ENCODE results near the gene C1orf94. TPM values are rescaled to one million over a fixed set of nuclear protein-coding genes. Genes with fewer than 3 reads are reported as not detected.

C1orf94 gene
- polyA plus RNA-seq, 1 of the 3 experiments (the other 2 are of a cell fraction), result not detected

GRCh38 chr1:34263406-34263805, 86.7 kb downstream of the C1orf94 start (continued):
- TF ChIP-seq REST (IDR thresholded peaks at IDR 0.05; ENCODE audit: low read depth, low read length) (no peak), CHD2 (IDR thresholded peaks at IDR 0.05; ENCODE audit: low read length, partially characterized antibody) (no peak), YY1 (IDR thresholded peaks at IDR 0.05; ENCODE audit: low read depth) (no peak), CTCF (IDR thresholded peaks at IDR 0.05) (no peak), FOSL2 (IDR thresholded peaks at IDR 0.05; ENCODE audit: borderline replicate concordance, low read depth) (no peak), RXRA (IDR thresholded peaks at IDR 0.05; ENCODE audit: borderline replicate concordance, low read depth) (no peak)
- TF ChIP-seq, protein P1, sequence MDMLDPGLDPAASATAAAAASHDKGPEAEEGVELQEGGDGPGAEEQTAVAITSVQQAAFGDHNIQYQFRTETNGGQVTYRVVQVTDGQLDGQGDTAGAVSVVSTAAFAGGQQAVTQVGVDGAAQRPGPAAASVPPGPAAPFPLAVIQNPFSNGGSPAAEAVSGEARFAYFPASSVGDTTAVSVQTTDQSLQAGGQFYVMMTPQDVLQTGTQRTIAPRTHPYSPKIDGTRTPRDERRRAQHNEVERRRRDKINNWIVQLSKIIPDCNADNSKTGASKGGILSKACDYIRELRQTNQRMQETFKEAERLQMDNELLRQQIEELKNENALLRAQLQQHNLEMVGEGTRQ (IDR thresholded peaks at IDR 0.05; ENCODE audit: borderline replicate concordance, low read depth, low read length), result no peak

DNA sequence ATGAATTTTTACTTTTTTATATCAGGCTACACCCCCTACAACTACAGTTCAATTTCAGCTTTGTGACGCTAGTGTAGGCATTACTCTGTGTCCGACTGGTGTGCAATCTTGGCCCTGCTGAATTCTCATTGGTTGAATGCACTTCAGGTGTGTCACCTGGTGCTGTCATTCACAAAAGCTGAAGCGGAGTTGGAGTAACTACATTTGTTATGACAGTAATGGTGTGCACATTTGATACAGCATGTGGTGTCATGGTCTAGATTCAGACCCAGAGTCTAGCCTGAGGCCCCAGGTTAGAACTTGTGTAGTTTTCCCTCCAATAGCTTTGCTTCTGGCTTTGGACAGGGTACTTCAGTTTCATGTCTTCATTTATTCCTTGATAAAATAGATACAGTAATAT, 88.7 kb downstream of the C1orf94 start:
- 23% methylated on average over 3 of the region's 3 CpGs for WGBS (ENCODE audit: low lambda C conversion rate)
- ChIA-PET POLR2A (no interaction called here), CTCF (no interaction called here)

More for the DNA sequence above, 88.7 kb downstream of the C1orf94 start:
- H3K9ac ChIP-seq, result no peak overlapping the region
- no peaks in the 10 kb centered on the region; a peak in 1 of 4 replicates for H3K4me1 ChIP-seq (ENCODE audit: control insufficient read depth in 1 of 2, insufficient read depth in 2 of 2, low read depth in 1 of 2, low read length in 1 of 2)
- H4K20me1 ChIP-seq (ENCODE audit: insufficient read depth), result no peaks in the 10 kb centered on the region
- H3F3A ChIP-seq (replicated peaks; ENCODE audit: insufficient read depth), result no peaks in the 10 kb centered on the region
- H3K36me3 ChIP-seq (replicated peaks in 1 of 2; ENCODE audit: control insufficient read depth in 1 of 2, insufficient read depth in 2 of 2, low read length in 1 of 2), result no peaks in the 10 kb centered on the region
- H3K79me2 ChIP-seq (ENCODE audit: insufficient read depth), result no peaks in the 10 kb centered on the region
- H3K27ac ChIP-seq (ENCODE audit: low read depth in 2 of 2, low read length in 1 of 2), result no peak overlapping the region
- no peak for TF ChIP-seq REST (IDR thresholded peaks at IDR 0.05; ENCODE audit: low read depth, low read length)
- no peak for TF ChIP-seq RXRA (IDR thresholded peaks at IDR 0.05; ENCODE audit: borderline replicate concordance, low read depth)
- TF ChIP-seq, protein P2, sequence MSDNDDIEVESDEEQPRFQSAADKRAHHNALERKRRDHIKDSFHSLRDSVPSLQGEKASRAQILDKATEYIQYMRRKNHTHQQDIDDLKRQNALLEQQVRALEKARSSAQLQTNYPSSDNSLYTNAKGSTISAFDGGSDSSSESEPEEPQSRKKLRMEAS (IDR thresholded peaks at IDR 0.05; ENCODE audit: low read depth), result no peak
- no peak for TF ChIP-seq RCOR1 (IDR thresholded peaks at IDR 0.05; ENCODE audit: low read length)
- TF ChIP-seq EZH2phosphoT487 (IDR thresholded peaks at IDR 0.05; ENCODE audit: borderline replicate concordance, low read depth), result no peak
- TF ChIP-seq NFIC (IDR thresholded peaks at IDR 0.05; ENCODE audit: borderline replicate concordance), result no peak
- no peak for TF ChIP-seq PBX3 (IDR thresholded peaks at IDR 0.05)
- no peak for TF ChIP-seq YY1 (IDR thresholded peaks at IDR 0.05; ENCODE audit: low read depth)
- no peak for TF ChIP-seq RFX5 (IDR thresholded peaks at IDR 0.05; ENCODE audit: low read length)
- no peak for TF ChIP-seq FOSL2 (IDR thresholded peaks at IDR 0.05; ENCODE audit: borderline replicate concordance, low read depth)
- TF ChIP-seq GATA2 (CRISPR knock-in tag; IDR thresholded peaks at IDR 0.05), result no peak
- no peak for DNase-seq
- H3K4me3 ChIP-seq (ENCODE audit: low read depth in 2 of 2, low read length in 1 of 2), result no peak overlapping the region
- no peaks in the 10 kb centered on the region for H3K9me3 ChIP-seq
- H3K4me2 ChIP-seq, result no peak overlapping the region
- no peaks in the 10 kb centered on the region for H3K9me2 ChIP-seq
- H2AFZ ChIP-seq (ENCODE audit: low read depth), result no peak overlapping the region
- no peaks in the 10 kb centered on the region for H3K27me3 ChIP-seq (ENCODE audit: insufficient read depth)
